ENCODE measurements around the gene RBPJL. TPM values are rescaled to one million over a fixed set of nuclear protein-coding genes. Genes with fewer than 3 reads are reported as not detected.

The RBPJL gene
- total and polyA plus RNA-seq, 2 of the 13 experiments (the other 11 are each of a cell fraction or from before 2014, with no cell fraction given) = not detected

DNA sequence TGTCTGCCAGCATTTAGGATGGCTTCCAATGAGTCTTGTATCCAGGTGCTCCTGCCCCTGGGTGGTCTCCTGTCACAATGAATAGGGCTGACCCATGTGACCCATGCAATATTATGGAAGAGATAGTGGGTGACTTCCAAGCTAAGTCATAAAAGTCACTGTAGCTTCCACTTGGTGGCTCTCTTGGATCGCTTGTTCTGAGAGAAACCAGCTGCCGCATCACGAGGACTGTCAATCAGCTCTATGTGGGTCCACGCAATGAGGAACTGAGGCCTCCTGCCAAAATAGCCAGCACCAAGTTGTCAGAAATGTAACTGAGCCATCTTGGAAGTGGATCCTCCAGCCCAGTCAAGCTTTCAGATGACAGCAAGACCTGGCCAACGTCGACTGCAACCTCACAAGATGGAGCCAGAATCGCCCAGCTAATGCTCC is 16.3 kb downstream of the RBPJL start (continued):
- TF ChIP-seq, protein P1, sequence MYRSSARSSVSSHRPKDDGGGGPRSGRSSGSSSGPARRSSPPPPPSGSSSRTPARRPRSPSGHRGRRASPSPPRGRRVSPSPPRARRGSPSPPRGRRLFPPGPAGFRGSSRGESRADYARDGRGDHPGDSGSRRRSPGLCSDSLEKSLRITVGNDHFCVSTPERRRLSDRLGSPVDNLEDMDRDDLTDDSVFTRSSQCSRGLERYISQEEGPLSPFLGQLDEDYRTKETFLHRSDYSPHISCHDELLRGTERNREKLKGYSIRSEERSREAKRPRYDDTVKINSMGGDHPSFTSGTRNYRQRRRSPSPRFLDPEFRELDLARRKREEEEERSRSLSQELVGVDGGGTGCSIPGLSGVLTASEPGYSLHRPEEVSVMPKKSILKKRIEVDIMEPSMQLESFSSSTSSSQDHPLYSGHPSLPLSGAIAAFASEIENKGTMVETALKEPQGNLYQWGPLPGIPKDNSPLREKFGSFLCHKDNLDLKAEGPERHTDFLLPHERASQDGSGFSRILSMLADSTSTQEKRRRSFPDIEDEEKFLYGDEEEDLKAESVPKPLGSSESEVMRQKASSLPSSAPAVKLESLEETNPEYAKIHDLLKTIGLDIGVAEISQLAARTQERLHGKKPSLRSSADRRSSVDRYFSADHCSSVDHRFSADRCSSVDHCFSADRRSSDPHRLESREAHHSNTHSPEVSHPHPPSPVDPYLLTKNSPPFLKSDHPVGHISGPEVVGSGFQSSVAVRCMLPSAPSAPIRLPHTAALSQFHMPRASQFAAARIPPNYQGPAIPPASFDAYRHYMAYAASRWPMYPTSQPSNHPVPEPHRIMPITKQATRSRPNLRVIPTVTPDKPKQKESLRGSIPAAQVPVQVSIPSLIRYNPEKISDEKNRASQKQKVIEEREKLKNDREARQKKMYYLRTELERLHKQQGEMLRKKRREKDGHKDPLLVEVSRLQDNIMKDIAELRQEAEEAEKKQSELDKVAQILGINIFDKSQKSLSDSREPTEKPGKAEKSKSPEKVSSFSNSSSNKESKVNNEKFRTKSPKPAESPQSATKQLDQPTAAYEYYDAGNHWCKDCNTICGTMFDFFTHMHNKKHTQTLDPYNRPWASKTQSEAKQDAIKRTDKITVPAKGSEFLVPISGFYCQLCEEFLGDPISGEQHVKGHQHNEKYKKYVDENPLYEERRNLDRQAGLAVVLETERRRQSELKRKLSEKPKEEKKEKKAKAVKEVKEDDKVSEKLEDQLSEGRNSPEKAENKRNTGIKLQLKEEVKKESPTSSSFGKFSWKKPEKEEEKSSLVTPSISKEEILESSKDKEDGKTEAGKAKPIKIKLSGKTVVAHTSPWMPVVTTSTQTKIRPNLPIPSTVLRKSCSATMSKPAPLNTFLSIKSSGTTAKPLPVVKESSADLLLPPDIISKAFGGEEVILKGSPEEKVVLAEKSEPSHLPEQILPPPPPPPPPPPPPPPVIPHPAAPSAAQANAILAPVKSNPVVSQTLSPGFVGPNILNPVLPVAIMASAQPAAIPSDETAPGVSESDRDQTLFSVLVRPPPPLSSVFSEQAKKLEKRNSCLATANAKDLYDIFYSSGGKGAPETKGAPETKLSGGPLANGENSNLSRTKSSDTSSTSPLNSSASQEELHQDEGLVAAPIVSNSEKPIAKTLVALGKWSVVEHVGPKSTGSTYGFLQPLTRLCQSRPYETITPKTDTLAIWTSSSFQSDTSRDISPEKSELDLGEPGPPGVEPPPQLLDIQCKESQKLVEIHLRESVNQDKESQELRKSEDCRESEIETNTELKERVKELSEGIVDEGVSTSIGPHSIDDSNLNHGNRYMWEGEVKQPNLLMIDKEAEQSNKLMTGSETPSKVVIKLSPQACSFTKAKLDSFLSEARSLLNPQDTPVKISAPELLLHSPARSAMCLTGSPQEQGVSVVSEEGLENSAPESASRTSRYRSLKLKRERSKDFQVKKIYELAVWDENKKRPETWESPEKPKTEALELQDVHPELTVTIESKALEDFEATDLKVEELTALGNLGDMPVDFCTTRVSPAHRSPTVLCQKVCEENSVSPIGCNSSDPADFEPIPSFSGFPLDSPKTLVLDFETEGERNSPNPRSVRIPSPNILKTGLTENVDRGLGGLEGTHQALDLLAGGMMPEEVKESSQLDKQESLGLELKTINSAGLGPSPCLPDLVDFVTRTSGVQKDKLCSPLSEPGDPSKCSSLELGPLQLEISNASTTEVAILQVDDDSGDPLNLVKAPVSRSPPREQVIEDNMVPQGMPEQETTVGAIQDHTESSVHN (CRISPR knock-in tag; IDR thresholded peaks at IDR 0.05) = 0 out of 2 replicates have a peak, but pooled peaks have one; percentile 13
- TF ChIP-seq, protein P2, sequence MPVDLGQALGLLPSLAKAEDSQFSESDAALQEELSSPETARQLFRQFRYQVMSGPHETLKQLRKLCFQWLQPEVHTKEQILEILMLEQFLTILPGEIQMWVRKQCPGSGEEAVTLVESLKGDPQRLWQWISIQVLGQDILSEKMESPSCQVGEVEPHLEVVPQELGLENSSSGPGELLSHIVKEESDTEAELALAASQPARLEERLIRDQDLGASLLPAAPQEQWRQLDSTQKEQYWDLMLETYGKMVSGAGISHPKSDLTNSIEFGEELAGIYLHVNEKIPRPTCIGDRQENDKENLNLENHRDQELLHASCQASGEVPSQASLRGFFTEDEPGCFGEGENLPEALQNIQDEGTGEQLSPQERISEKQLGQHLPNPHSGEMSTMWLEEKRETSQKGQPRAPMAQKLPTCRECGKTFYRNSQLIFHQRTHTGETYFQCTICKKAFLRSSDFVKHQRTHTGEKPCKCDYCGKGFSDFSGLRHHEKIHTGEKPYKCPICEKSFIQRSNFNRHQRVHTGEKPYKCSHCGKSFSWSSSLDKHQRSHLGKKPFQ (CRISPR knock-in tag; IDR thresholded peaks at IDR 0.05; ENCODE audit: insufficient replicate concordance) = no peak
- TF ChIP-seq HNF4G (IDR thresholded peaks at IDR 0.05; ENCODE audit: borderline replicate concordance, low read depth, low read length) (no peak), HNF4G (CRISPR knock-in tag; IDR thresholded peaks at IDR 0.05; ENCODE audit: borderline replicate concordance, low read depth) (no peak), CEBPG (CRISPR knock-in tag; IDR thresholded peaks at IDR 0.05) (0 out of 2 replicates have a peak, but pooled peaks have one; percentile 42), PPARG (CRISPR knock-in tag; conservative IDR thresholded peaks at IDR 0.05) (0 out of 2 replicates have a peak, but pooled peaks have one; percentile 22), SRSF4 (IDR thresholded peaks at IDR 0.05; ENCODE audit: low read depth, low read length, poor library complexity, severe bottlenecking) (no peak), SYNCRIP (IDR thresholded peaks at IDR 0.05; ENCODE audit: insufficient read depth, low read depth, low read length) (no peak), MED8 (CRISPR knock-in tag; IDR thresholded peaks at IDR 0.05; ENCODE audit: insufficient replicate concordance) (no peak), RCOR2 (CRISPR knock-in tag; IDR thresholded peaks at IDR 0.05) (peak; percentile 60; the same call in 1 of the 2 replicates), FOXA1 (IDR thresholded peaks at IDR 0.05) (no peak), FOXA1 (CRISPR knock-in tag; IDR thresholded peaks at IDR 0.05) (peak; percentile 27; the same call in 1 of the 2 replicates), GPN1 (CRISPR knock-in tag; IDR thresholded peaks at IDR 0.05; ENCODE audit: borderline replicate concordance) (no peak), PITX1 (CRISPR knock-in tag; IDR thresholded peaks at IDR 0.05) (peak; percentile 68; the same call in 1 of the 2 replicates), NR2F6 (IDR thresholded peaks at IDR 0.05) (no peak), NR2F6 (CRISPR knock-in tag; IDR thresholded peaks at IDR 0.05) (peak; percentile 79), ZZZ3 (CRISPR knock-in tag; IDR thresholded peaks at IDR 0.05; ENCODE audit: borderline replicate concordance) (no peak), ZNF792 (CRISPR knock-in tag; IDR thresholded peaks at IDR 0.05) (peak; percentile 98)
- TF ChIP-seq, protein P3, sequence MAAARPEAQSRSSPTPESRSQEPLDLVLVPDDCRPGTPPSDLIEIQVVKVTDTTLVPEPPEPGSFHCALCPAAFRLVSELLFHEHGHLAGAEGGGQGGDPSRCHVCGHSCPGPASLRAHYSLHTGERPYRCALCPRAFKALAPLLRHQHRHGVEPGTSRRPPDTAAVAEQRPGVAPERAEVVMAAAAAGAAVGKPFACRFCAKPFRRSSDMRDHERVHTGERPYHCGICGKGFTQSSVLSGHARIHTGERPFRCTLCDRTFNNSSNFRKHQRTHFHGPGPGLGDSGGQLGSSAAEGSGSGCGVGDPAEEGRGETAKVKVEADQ (CRISPR knock-in tag; IDR thresholded peaks at IDR 0.05; ENCODE audit: borderline replicate concordance) = no peak
- TF ChIP-seq, protein P4, sequence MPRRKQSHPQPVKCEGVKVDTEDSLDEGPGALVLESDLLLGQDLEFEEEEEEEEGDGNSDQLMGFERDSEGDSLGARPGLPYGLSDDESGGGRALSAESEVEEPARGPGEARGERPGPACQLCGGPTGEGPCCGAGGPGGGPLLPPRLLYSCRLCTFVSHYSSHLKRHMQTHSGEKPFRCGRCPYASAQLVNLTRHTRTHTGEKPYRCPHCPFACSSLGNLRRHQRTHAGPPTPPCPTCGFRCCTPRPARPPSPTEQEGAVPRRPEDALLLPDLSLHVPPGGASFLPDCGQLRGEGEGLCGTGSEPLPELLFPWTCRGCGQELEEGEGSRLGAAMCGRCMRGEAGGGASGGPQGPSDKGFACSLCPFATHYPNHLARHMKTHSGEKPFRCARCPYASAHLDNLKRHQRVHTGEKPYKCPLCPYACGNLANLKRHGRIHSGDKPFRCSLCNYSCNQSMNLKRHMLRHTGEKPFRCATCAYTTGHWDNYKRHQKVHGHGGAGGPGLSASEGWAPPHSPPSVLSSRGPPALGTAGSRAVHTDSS (CRISPR knock-in tag; conservative IDR thresholded peaks at IDR 0.05) = no peak

Data from HepG2 (cell line).